SU-DHL-6 (cell line): ENCODE data around the gene RGMA.

Experiments
- CTCF ChIP-seq: fragments of 200-600 bp; sonication (generic); IDR thresholded peaks from one replicate; pipeline ENCODE4 v1.5.1; 2017; ENCODE audit warnings: antibody characterized with exemption, mild to moderate bottlenecking, low read length, moderate library complexity; ENCODE audit not compliant: insufficient read depth, poor library complexity, severe bottlenecking
- EZH2phosphoT487 ChIP-seq: fragments of 200-600 bp; sonication (generic), shearing (Covaris generic); conservative IDR thresholded peaks from 2 replicates; pipeline ENCODE4 v1.6.1; 2018; ENCODE audit warnings: mild to moderate bottlenecking, antibody characterized with exemption, low read length, moderate library complexity, mixed read lengths

GRCh38 chr15:93121973-93122910, 33.2 kb upstream of the RGMA start:
- TF ChIP-seq CTCF (no peak), EZH2phosphoT487 (no peak)
